GM12878 (cell line): ENCODE data around the gene CHRNE. TPM values are rescaled to one million over a fixed set of nuclear protein-coding genes. Genes with fewer than 3 reads are reported as not detected.

Experiments used
- BACH1 ChIP-seq: fragments of 450-650 bp; IDR thresholded peaks from 2 replicates; pipeline ENCODE4 v1.6.1; 2017; ENCODE audit warnings: mild to moderate bottlenecking, borderline replicate concordance
- CREM ChIP-seq: IDR thresholded peaks from 2 replicates; pipeline ENCODE4 v1.6.1; 2014; ENCODE audit warnings: antibody characterized with exemption, low read depth
- E2F4 ChIP-seq: IDR thresholded peaks from 2 replicates; pipeline ENCODE4 v1.6.1; 2012; ENCODE audit warnings: low read depth, low read length, improper control_type of control experiment
- GATAD2B ChIP-seq: fragments of 450-650 bp; conservative IDR thresholded peaks from 2 replicates; pipeline ENCODE4 v1.6.1; 2017; ENCODE audit warnings: low read depth, mild to moderate bottlenecking, moderate library complexity
- HDAC2 ChIP-seq: fragments of 200-600 bp; sonication (generic); IDR thresholded peaks from 2 replicates; pipeline ENCODE4 v1.6.1; 2017
- KLF5 ChIP-seq: fragments of 450-650 bp; IDR thresholded peaks from 2 replicates; pipeline ENCODE4 v1.6.1; 2014; ENCODE audit warnings: mild to moderate bottlenecking; ENCODE audit not compliant: partially characterized antibody
- LARP7 ChIP-seq: fragments of 450-650 bp; IDR thresholded peaks from 2 replicates; pipeline ENCODE4 v1.6.1; 2017; ENCODE audit warnings: mild to moderate bottlenecking
- MEF2B ChIP-seq: fragments of 450-650 bp; IDR thresholded peaks from 2 replicates; pipeline ENCODE4 v1.6.1; 2018; ENCODE audit warnings: mild to moderate bottlenecking, moderate library complexity; ENCODE audit not compliant: partially characterized antibody, poor library complexity, severe bottlenecking
- MLLT1 ChIP-seq: fragments of 450-650 bp; IDR thresholded peaks from 2 replicates; pipeline ENCODE4 v1.6.1; 2016; ENCODE audit warnings: mild to moderate bottlenecking
- MYB ChIP-seq: fragments of 150-350 bp; IDR thresholded peaks from 2 replicates; pipeline ENCODE4 v1.6.1; 2014; ENCODE audit warnings: mild to moderate bottlenecking, low read depth, low read length, borderline replicate concordance
- NBN ChIP-seq: fragments of 450-650 bp; IDR thresholded peaks from 2 replicates; pipeline ENCODE4 v1.6.1; 2016
- NFIC ChIP-seq: IDR thresholded peaks from 2 replicates; pipeline ENCODE4 v1.6.1; 2012; ENCODE audit warnings: low read depth, mild to moderate bottlenecking, inconsistent platforms, low read length, moderate library complexity
- NRF1 ChIP-seq: conservative IDR thresholded peaks from 2 replicates; pipeline ENCODE4 v1.6.1; 2011; ENCODE audit warnings: mild to moderate bottlenecking, low read depth, low read length, improper control_type of control experiment
- POU2F2 ChIP-seq: IDR thresholded peaks from 3 replicates; pipeline ENCODE4 v1.6.1; 2011; ENCODE audit warnings: low read depth, mild to moderate bottlenecking, low read length, borderline replicate concordance
- RCOR1 ChIP-seq: conservative IDR thresholded peaks from 2 replicates; pipeline ENCODE4 v1.6.1; 2012; ENCODE audit warnings: low read depth, low read length, improper control_type of control experiment
- RELB ChIP-seq: fragments of 450-650 bp; IDR thresholded peaks from 2 replicates; pipeline ENCODE4 v1.6.1; 2017; ENCODE audit warnings: low read depth, mild to moderate bottlenecking, moderate library complexity
- SREBF1 ChIP-seq: IDR thresholded peaks from 2 replicates; pipeline ENCODE4 v1.6.1; 2012; ENCODE audit warnings: mild to moderate bottlenecking, low read length
- ZBTB33 ChIP-seq: fragments of 450-650 bp; IDR thresholded peaks from 2 replicates; pipeline ENCODE4 v1.6.1; 2017; ENCODE audit warnings: mild to moderate bottlenecking
- ZBTB40 ChIP-seq: fragments of 450-650 bp; IDR thresholded peaks from 2 replicates; pipeline ENCODE4 v1.6.1; 2016; ENCODE audit warnings: mild to moderate bottlenecking, moderate library complexity, borderline replicate concordance
- ZNF217 ChIP-seq: fragments of 450-650 bp; IDR thresholded peaks from 2 replicates; pipeline ENCODE4 v1.6.1; 2017; ENCODE audit warnings: antibody characterized with exemption, mild to moderate bottlenecking
- ZNF622 ChIP-seq: fragments of 450-650 bp; IDR thresholded peaks from 2 replicates; pipeline ENCODE4 v1.6.1; 2017; ENCODE audit warnings: mild to moderate bottlenecking, inconsistent platforms
- polyA plus RNA-seq, 11 experiments: library from polyadenylated mRNA; depleted of rRNA in 4 of 11; unstranded in 6 of 11; stranded (reverse) in 5 of 11; fragments of >200 nt; fragmentation: Nextera tagmentation in 4 of 11; fragmentation: Illumina TruSeq in 1 of 11; extraction: Ambion mirVana in 4 of 11; extraction: Trizol in 1 of 11; gene quantifications; 1 replicate in 1 of 11; 2 replicates in 10 of 11; pipeline versions ENCODE4 v1.2.1 to v1.2.3, GENCODE V29; 2011 to 2016; ENCODE audit warnings: inconsistent platforms in 2 of 11, missing spikeins in 2 of 11, low read depth in 1 of 11
- total RNA-seq, 4 experiments: library from RNA; depleted of rRNA in 3 of 4; stranded (reverse); fragments of >200 nt in 3 of 4; fragmentation: Illumina TruSeq in 1 of 4; extraction: Trizol in 1 of 4; gene quantifications; 2 replicates each; pipeline versions ENCODE4 v1.2.1 to v1.2.3, GENCODE V29; 2013 to 2021

CHRNE gene
- total and polyA plus RNA-seq, 10 of the 15 experiments (the other 5 are each of a cell fraction or from before 2014, with no cell fraction given) = 0.05 to 0.11 (median 0.08) TPM; not detected in 6

- no peak for TF ChIP-seq ZBTB40
- no peak for TF ChIP-seq SREBF1
- peak; percentile 58 for TF ChIP-seq GATAD2B
- TF ChIP-seq MYB = no peak
- no peak for TF ChIP-seq NFIC
- no peak for TF ChIP-seq HDAC2
- no peak for TF ChIP-seq ZNF622
- no peak for TF ChIP-seq E2F4
- no peak for TF ChIP-seq ZBTB33
- peak; percentile 99 for TF ChIP-seq BACH1
- TF ChIP-seq KLF5 = no peak
- TF ChIP-seq POU2F2 = peak; percentile 58; the same call in 2 of the 3 replicates
- TF ChIP-seq NRF1 = no peak
- peak; percentile 86 for TF ChIP-seq CREM
- no peak; the same call in 1 of the 2 replicates for TF ChIP-seq NBN
- TF ChIP-seq LARP7 = peak; percentile 54; the same call in 1 of the 2 replicates
- TF ChIP-seq RCOR1 = no peak
- peak; percentile 81; the same call in 1 of the 2 replicates for TF ChIP-seq RELB
- TF ChIP-seq MLLT1 = peak; percentile 75
- TF ChIP-seq MEF2B = peak; percentile 16
- no peak for TF ChIP-seq ZNF217
Measured at GRCh38 chr17:4945176-4945943, 42.5 kb upstream of the CHRNE start (continued).
